HepG2 (cell line): ENCODE results near the gene MIA. TPM values are rescaled to one million over a fixed set of nuclear protein-coding genes. Genes with fewer than 3 reads are reported as not detected.

ENCODE experiments used
- ATAC-seq: fragments of 200-7000 bp; cut with Tn5 transposase; 3 replicates; pipeline ENCODE4 v1.9.1; 2020; ENCODE audit warnings: mild to moderate bottlenecking, moderate library complexity
- BruUV-seq: library from RNA; stranded (reverse); fragments of 400-500 nt; replicated peaks from 2 replicates; lab custom pipeline; 2021; lab: Mats Ljungman, UMichigan
- CTCF ChIA-PET: fragments of 300-600 bp; formaldehyde crosslinking; extraction: SDS; loops from one replicate; lab custom pipeline; 2021; ENCODE audit warnings: low total read pairs, inconsistent platforms, low intra/inter-chr PET ratio; lab: Yijun Ruan, JAX
- POLR2A ChIA-PET: fragments of 350-600 bp; sonication (Branson Sonifier 250); formaldehyde crosslinking; loops from one replicate; lab custom pipeline; 2020; ENCODE audit warnings: antibody characterized with exemption, inconsistent platforms; lab: Yijun Ruan, JAX
- DNase-seq: peaks from one replicate; pipeline ENCODE4 v3.0.0-alpha.2; 2015; ENCODE audit warnings: low spot score
- FAIRE-seq: peaks from 3 replicates; lab custom pipeline; 2011; peaks lifted over from hg19 to GRCh38; lab: Jason Lieb, UNC
- H2AFZ ChIP-seq: one replicate; pipeline ENCODE4 v1.6.1; 2011; ENCODE audit warnings: low read length, inconsistent platforms
- H3K27ac ChIP-seq: fragments of 300-600 bp; 3 replicates; pipeline ENCODE4 v1.8.0; 2011; ENCODE audit warnings: mixed run types, mild to moderate bottlenecking, mixed read lengths, low read length, inconsistent platforms; ENCODE audit not compliant: insufficient read depth; ENCODE audit errors: extremely low read length
- H3K27me3 ChIP-seq, 2 experiments: fragments of 200-600 bp in 1 of 2; 2 replicates in 1 of 2; 3 replicates in 1 of 2; pipeline versions ENCODE4 v1.6.0 to v1.8.0; 2011; ENCODE audit warnings: low read length in 2 of 2, mild to moderate bottlenecking in 2 of 2, moderate library complexity in 2 of 2, inconsistent platforms in 1 of 2; ENCODE audit not compliant: insufficient read depth in 2 of 2, control insufficient read depth in 1 of 2
- H3K36me3 ChIP-seq, 2 experiments: fragments of 200-600 bp in 1 of 2; replicated peaks in 1 of 2; 2 replicates in 1 of 2; 3 replicates in 1 of 2; pipeline versions ENCODE4 v1.5.1 to v1.8.0; 2011; ENCODE audit warnings: low read length in 2 of 2, inconsistent platforms in 1 of 2; ENCODE audit not compliant: insufficient read depth in 2 of 2, control insufficient read depth in 1 of 2
- H3K4me1 ChIP-seq: 2 replicates; pipeline ENCODE4 v1.5.1; 2012; ENCODE audit warnings: low read length, inconsistent platforms; ENCODE audit not compliant: insufficient read depth
- H3K4me2 ChIP-seq: 2 replicates; pipeline ENCODE4 v1.6.0; 2011; ENCODE audit warnings: low read depth, low read length, inconsistent platforms
- H3K4me3 ChIP-seq, 3 experiments: fragments of 200-600 bp in 1 of 3; sonication (generic), shearing (Covaris generic) in 1 of 3; replicated peaks in 1 of 3; 2 replicates each; pipeline ENCODE4 v1.5.1; 2011 to 2016; ENCODE audit warnings: low read length in 3 of 3, inconsistent platforms in 2 of 3, low read depth in 2 of 3, mild to moderate bottlenecking in 2 of 3, control low read depth in 1 of 3, mixed read lengths in 1 of 3; ENCODE audit not compliant: insufficient read depth in 1 of 3
- H3K79me2 ChIP-seq: one replicate; pipeline ENCODE4 v1.6.1; 2011; ENCODE audit warnings: low read length, inconsistent platforms; ENCODE audit not compliant: insufficient read depth
- H3K9ac ChIP-seq: 2 replicates; pipeline ENCODE4 v1.6.0; 2011; ENCODE audit warnings: mild to moderate bottlenecking, low read depth, low read length, inconsistent platforms; ENCODE audit not compliant: insufficient read depth
- H3K9me3 ChIP-seq: 2 replicates; pipeline ENCODE4 v1.5.1; 2012; ENCODE audit warnings: mild to moderate bottlenecking, low read length
- H4K20me1 ChIP-seq: 2 replicates; pipeline ENCODE4 v1.6.0; 2011; ENCODE audit warnings: inconsistent platforms, mild to moderate bottlenecking, low read length, moderate library complexity; ENCODE audit not compliant: insufficient read depth
- CTCF ChIP-seq: sonication (generic); formaldehyde crosslinking; IDR thresholded peaks from 2 replicates; pipeline ENCODE4 v1.5.0; 2020; ENCODE audit warnings: mild to moderate bottlenecking, missing genetic modification reagents, moderate library complexity
- EEA1 ChIP-seq: sonication (generic); formaldehyde crosslinking; IDR thresholded peaks from 2 replicates; pipeline ENCODE4 v1.5.1; 2020; ENCODE audit warnings: mild to moderate bottlenecking, missing genetic modification reagents, borderline replicate concordance
- JUN ChIP-seq: sonication (generic); formaldehyde crosslinking; IDR thresholded peaks from 2 replicates; pipeline ENCODE4 v1.4.0; 2020; ENCODE audit warnings: mild to moderate bottlenecking, missing genetic modification reagents
- PATZ1 ChIP-seq: sonication (generic); formaldehyde crosslinking; IDR thresholded peaks from 2 replicates; pipeline ENCODE4 v1.4.0; 2020; ENCODE audit warnings: missing genetic modification reagents
- RARG ChIP-seq: sonication (generic); formaldehyde crosslinking; IDR thresholded peaks from 2 replicates; pipeline ENCODE4 v1.4.0; 2020; ENCODE audit warnings: low read depth, mild to moderate bottlenecking, missing genetic modification reagents
- RFXAP ChIP-seq: sonication (generic); formaldehyde crosslinking; IDR thresholded peaks from 2 replicates; pipeline ENCODE4 v1.4.0; 2020; ENCODE audit warnings: missing genetic modification reagents, borderline replicate concordance
- ZBTB1 ChIP-seq: sonication (generic); formaldehyde crosslinking; IDR thresholded peaks from 2 replicates; pipeline ENCODE4 v1.4.0; 2020; ENCODE audit warnings: missing genetic modification reagents, borderline replicate concordance
- ZBTB38 ChIP-seq: sonication (generic); formaldehyde crosslinking; IDR thresholded peaks from 2 replicates; pipeline ENCODE4 v1.5.1; 2020; ENCODE audit warnings: mild to moderate bottlenecking, missing genetic modification reagents
- ZBTB39 ChIP-seq: sonication (generic); formaldehyde crosslinking; IDR thresholded peaks from 2 replicates; pipeline ENCODE4 v1.5.0; 2020; ENCODE audit warnings: missing genetic modification reagents
- ZMYM4 ChIP-seq: sonication (generic); formaldehyde crosslinking; IDR thresholded peaks from 2 replicates; pipeline ENCODE4 v1.8.1; 2023; ENCODE audit warnings: mild to moderate bottlenecking, missing genetic modification reagents
- ZNF101 ChIP-seq: sonication (generic); formaldehyde crosslinking; IDR thresholded peaks from 2 replicates; pipeline ENCODE4 v1.4.0; 2020; ENCODE audit warnings: mild to moderate bottlenecking, low read depth, missing genetic modification reagents, borderline replicate concordance
- ZNF33B ChIP-seq: sonication (generic); formaldehyde crosslinking; IDR thresholded peaks from 2 replicates; pipeline ENCODE4 v1.5.1; 2020; ENCODE audit warnings: mild to moderate bottlenecking, missing genetic modification reagents
- ZNF766 ChIP-seq: sonication (generic); formaldehyde crosslinking; IDR thresholded peaks from 2 replicates; pipeline ENCODE4 v1.5.0; 2020; ENCODE audit warnings: missing genetic modification reagents, borderline replicate concordance
- ZNF772 ChIP-seq: sonication (generic); formaldehyde crosslinking; IDR thresholded peaks from 2 replicates; pipeline ENCODE4 v1.5.0; 2020; ENCODE audit warnings: mild to moderate bottlenecking, missing genetic modification reagents
- WGBS: methylation state at CpG from one replicate; pipeline ENCODE4 v1.1.6; 2017; ENCODE audit warnings: low lambda C conversion rate; 5-methylcytosine and 5-hydroxymethylcytosine counted together
- in situ Hi-C: cut with HindIII; loops from 2 replicates; pipeline ENCODE4 v1.10.0; 2017; ENCODE audit warnings: low pct_unique_long_range_greater_than_20kb; ENCODE audit not compliant: extremely low pct_ligation_motif_present
- intact Hi-C: fragments of 100-400 bp; cut with micrococcal nuclease; formaldehyde crosslinking; loops from one replicate; pipeline ENCODE4 v1.10.0; 2022; ENCODE audit not compliant: unreplicated experiment
- polyA plus RNA-seq, 8 experiments: library from polyadenylated mRNA; depleted of rRNA in 3 of 8; stranded (reverse) in 7 of 8; unstranded in 1 of 8; fragments of >200 nt; fragmentation: Illumina TruSeq in 4 of 8; extraction: Trizol in 4 of 8; gene quantifications; 2 replicates each; pipeline versions ENCODE4 v1.2.1 to v1.2.3, GENCODE V29; 2011 to 2016; ENCODE audit warnings: low read depth in 4 of 8, missing spikeins in 1 of 8, mixed read lengths in 1 of 8; ENCODE audit not compliant: insufficient read depth in 1 of 8
- total RNA-seq, 5 experiments: library from RNA; depleted of rRNA; stranded (reverse); fragments of >200 nt; fragmentation: Illumina TruSeq; extraction: Trizol; gene quantifications; 2 replicates each; pipeline ENCODE4 v1.2.3, GENCODE V29; 2016; ENCODE audit warnings: low read depth in 1 of 5

MIA gene
- total and polyA plus RNA-seq, 2 of the 13 experiments (the other 11 are each of a cell fraction or from before 2014, with no cell fraction given), result 0.61 TPM; not detected in 1

GRCh38 chr19:40804783-40805242 lies 29.5 kb downstream of the MIA start:
- no peak overlapping the region for H2AFZ ChIP-seq
- DNase-seq (no peak), FAIRE-seq (no peak), ATAC-seq (no peak)
- POLR2A ChIA-PET, result interaction anchor here (2.0 to 5.0 kb wide), 2 partner anchors 27 to 54 kb away, joined by 10 to 28 read pairs; partner anchors contain the start of genes ACTMAP, RAB4B and SNRPA
- peaks cover 11% of the 10 kb centered on the region; the same call in 1 of the 2 replicates for H4K20me1 ChIP-seq
- peak overlapping the region; percentile 48 for H3K27ac ChIP-seq
- CTCF ChIA-PET, result no interaction called here
- WGBS, result 92% methylated on average over 4 of the region's 7 CpGs
- H3K36me3 ChIP-seq, result peaks cover 16 to 31% of the 10 kb centered on the region in 2 experiments; a peak in 4 of 5 replicates
- in situ Hi-C loops (loop anchor here (5.0 kb wide), 2 partner anchors 53 to 143 kb away; partner anchors contain the start of genes ACTMAP and SNRPA), intact Hi-C loops (loop anchor here (5.0 kb wide), 2 partner anchors 88 to 143 kb away; partner anchors contain the start of genes COQ8B and ITPKC)
- peaks cover 53% of the 10 kb centered on the region for H3K4me1 ChIP-seq
- H3K79me2 ChIP-seq, result peaks cover 29% of the 10 kb centered on the region
- no peaks in the 10 kb centered on the region; a peak in 1 of 5 replicates for H3K27me3 ChIP-seq
- H3K4me2 ChIP-seq, result no peak overlapping the region
- no peak overlapping the region for H3K9ac ChIP-seq
- H3K9me3 ChIP-seq, result no peaks in the 10 kb centered on the region
- TF ChIP-seq PATZ1 (CRISPR knock-in tag) (0 out of 2 replicates have a peak, but pooled peaks have one; percentile 20), JUN (CRISPR knock-in tag) (no peak), ZNF33B (CRISPR knock-in tag) (no peak), CTCF (peak; percentile 31), ZBTB1 (CRISPR knock-in tag) (no peak), ZMYM4 (CRISPR knock-in tag) (no peak), ZNF766 (CRISPR knock-in tag) (no peak), RARG (CRISPR knock-in tag) (no peak), RFXAP (CRISPR knock-in tag) (no peak), ZNF772 (CRISPR knock-in tag) (no peak), ZNF101 (CRISPR knock-in tag) (no peak), ZBTB38 (no peak), ZBTB39 (CRISPR knock-in tag) (0 out of 2 replicates have a peak, but pooled peaks have one; percentile 11), EEA1 (CRISPR knock-in tag) (no peak)
- H3K4me3 ChIP-seq, result no peak overlapping the region
- BruUV-seq, result no TSS peak
